GM21619 (cell line): ENCODE data around the gene SNX21.
"Not testable (repeated sequence)": the region's sequence is repeated elsewhere in the genome, so short reads cannot be mapped to it uniquely, and the experiment has no call there.

ENCODE experiments used
- ATAC-seq: cut with Tn5 transposase; IDR thresholded peaks from one replicate; pipeline ENCODE4 v1.9.1; 2021; ENCODE audit not compliant: unreplicated experiment

The SNX21 gene

GRCh38 chr20:45848969-45849582 lies 15.5 kb downstream of the SNX21 start:
- ATAC-seq, result no peak

GRCh38 chr20:45850238-45850637 lies 16.6 kb downstream of the SNX21 start:
- no peak for ATAC-seq

- ATAC-seq, result no peak
These were observed 17.3 kb downstream of the SNX21 start for GRCh38 chr20:45850926-45851325.

DNA sequence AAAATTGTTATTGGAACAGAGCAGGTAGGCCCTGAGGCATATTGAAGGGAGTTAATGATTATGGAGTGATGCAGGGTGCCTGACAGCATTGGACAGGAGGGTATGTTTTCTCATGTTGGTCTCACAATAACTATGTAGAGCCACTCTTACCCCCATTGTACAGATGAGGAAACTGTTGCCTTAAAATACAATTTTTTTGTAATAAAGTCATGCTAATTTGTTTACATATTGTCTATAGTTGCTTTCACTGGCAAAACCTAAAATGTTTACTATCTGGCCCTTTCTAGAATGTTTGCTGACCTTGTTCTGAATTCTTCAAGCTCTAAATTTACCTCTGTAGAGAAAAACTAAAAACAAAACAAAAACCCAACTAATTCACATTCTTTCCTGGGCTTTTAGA lies 17.9 kb downstream of the SNX21 start:
- no peak for ATAC-seq

- ATAC-seq, result no peak
These were observed 18.7 kb downstream of the SNX21 start for GRCh38 chr20:45852326-45852725.

GRCh38 chr20:45853484-45853883 lies 19.9 kb downstream of the SNX21 start:
- no peak for ATAC-seq

- ATAC-seq, result peak; percentile 93
These were observed 23.7 kb downstream of the SNX21 start, which contains the start of the genes ACOT8 and ZSWIM3 for GRCh38 chr20:45857114-45857881. ACOT8 (minus strand) TSS chr20:45857392; CDS start chr20:45857315, 77 bp downstream. ZSWIM3 (plus strand) TSS chr20:45857614; CDS start chr20:45857826, 212 bp downstream.

- ATAC-seq, result peak; percentile 21
These were observed 24.2 kb downstream of the SNX21 start for GRCh38 chr20:45857882-45858216.

DNA sequence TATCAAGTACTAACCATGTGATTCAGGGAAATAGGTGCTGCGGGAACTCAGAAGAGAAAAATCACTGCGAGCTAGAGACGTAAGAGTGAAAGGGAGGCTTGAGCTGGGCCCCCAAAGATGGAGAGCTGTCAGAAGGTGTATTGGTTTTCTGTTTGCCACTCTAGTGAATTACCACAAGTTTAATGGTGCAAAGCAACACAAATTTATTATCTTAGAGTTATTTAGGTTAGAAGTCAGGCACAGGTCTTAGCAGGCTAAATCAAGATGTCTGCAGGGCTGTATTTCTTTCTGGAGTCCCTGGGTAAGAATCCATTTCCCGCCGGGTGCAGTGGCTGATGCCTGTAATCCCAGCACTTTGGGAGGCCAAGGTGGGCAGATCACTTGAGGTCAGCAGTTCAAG lies 26.3 kb downstream of the SNX21 start:
- no peak for ATAC-seq

DNA sequence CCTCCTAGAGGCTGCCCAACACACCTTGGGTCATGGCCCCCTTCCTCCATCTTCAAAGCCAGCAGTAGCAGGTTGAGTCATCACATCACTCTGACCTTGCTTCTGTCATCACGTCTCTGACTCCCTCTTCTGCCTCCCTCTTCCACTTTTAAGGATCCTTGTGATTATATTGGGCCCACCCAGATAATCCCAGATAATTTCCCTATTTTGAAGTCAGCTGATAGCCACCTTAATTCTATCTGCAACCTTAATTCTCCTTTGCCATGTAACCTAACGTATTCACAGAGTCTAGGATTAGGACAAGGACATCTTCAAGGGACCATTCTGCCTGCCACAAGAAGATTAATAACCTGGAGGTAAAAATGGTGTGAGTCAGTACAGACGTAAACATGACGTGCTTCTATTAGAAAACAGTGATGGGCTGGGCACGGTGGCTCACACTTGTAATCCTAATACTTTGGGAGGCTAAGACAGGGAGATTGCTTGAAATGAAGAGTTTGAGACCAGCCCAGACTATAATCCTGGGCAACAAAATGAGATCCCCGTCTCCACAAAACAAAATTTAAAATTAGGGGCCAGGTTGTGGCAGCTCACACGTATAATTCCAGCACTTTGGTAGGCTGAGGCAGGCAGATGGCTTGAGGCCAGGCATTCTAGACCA lies 27.1 kb downstream of the SNX21 start:
- ATAC-seq, result no peak

GRCh38 chr20:45861221-45862075 lies 27.8 kb downstream of the SNX21 start:
- ATAC-seq, result no peak

DNA sequence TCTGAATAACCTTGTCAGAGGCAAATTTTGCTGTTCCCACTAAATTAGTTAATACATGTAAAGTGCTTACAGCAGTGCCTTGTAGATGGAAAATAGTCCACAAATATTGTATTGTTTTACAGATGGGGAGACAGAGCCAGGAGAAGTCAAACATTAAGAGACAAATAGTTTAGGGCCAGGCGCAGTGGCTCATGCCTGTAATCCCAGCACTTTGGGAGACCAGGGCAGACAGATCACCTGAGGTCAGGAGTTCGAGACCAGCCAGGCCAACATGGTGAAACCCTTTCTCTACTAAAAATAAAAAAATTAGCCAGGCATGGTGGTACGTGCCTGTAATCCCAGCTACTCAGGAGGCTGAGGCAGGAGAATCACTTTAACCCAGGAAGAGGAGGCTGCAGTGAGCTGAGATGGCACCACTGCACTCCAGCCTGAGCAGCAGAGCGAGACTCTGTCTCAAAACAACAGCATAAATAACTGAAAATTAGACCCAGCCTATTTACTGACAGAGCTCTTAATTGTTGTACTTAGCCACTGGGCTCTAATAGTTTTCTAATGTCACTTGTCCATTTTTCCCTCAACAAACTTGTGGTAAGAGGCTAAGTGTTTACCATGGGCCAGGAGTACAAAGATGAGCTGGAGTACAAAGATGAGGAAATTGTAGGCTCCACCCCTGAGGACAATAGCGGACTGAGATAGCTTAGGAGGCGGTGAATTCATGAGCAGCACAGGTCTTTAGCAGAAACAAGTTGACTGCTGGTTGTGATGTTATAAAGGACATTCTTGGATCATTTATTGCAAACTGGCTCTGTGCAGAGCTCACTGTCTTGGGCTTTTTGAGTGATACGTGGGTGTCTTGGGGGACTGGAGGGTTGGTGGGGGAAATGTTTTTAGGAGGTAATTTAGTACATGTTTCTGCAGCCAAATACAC lies 30.2 kb downstream of the SNX21 start:
- ATAC-seq, result no peak

DNA sequence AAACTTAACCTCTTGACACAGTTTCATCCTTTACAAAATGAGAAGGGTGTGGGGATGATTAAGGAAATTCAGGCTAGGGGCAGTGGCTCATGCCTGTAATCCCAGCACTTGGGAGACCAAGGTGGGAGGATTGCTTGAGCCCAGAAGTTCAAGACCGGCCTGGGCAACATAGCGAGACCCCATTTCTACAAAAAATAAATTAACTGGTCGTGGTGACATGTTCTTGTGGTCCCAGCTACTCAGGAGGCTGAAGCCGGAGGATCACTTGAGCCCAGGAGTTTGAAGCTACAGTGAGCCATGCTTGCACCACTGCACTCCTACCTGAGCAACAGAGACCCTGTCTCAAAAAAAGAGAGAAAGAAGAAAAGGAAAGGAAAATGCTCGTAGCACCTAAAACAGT lies 32.9 kb downstream of the SNX21 start:
- ATAC-seq, result no peak

GRCh38 chr20:45867136-45867818 lies 33.7 kb downstream of the SNX21 start:
- ATAC-seq, result no peak

DNA sequence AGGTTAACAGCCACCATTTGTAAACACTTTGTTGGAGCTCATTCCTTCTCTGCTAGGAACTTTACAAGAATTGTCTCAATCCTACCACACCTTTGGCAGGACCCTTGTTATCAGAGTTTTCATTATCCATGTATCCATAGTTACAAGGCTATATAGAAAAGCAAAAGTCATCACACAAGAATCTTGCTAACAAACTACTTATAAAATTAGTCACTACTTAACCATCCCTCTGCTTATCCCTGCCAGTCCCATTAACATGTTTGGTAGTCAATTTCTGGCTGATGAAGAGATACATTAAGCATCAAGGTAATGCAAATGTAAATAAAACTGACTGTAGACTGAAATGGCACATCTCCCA lies 34.2 kb downstream of the SNX21 start:
- ATAC-seq, result no peak

GRCh38 chr20:45872626-45873025 lies 39.0 kb downstream of the SNX21 start:
- no peak for ATAC-seq

GRCh38 chr20:45873409-45874103 lies 40.0 kb downstream of the SNX21 start:
- no peak for ATAC-seq

DNA sequence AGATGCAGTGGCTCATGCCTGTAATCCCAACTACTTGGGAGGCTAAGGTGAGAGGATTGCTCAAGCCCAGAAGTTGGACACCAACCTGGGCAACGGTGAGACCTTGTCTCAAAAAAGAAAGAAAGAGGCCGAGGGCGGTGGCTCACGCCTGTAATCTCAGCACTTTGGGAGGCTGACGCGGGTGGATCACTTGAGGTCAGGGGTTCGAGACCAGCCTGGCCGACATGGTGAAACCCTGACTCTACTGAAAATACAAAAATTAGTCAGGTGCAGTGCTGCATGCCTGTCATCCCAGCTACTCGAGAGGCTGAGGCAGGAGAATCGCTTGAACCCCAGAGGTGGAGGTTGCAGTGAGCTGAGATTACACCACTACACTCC lies 40.5 kb downstream of the SNX21 start:
- not testable (repeated sequence) for ATAC-seq

DNA sequence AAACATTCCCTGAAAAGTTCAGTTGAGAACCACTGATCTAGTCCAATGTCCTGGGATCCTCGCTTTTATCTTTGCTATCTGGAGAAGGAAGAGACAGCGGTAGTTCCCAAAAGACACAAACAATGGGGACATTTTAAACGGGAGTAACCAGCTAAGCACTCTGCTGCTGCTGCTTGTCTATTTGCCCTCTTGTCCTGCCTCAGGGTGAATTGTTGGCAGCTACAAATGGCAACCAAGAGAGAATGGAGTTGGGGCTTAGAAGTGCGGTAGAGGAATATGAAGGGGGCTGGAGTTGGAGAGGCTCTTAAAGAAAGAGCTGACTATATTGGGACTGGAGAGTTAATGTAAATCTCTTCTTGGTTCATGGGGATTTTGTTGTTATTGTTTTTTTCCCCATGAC lies 41.0 kb downstream of the SNX21 start:
- no peak for ATAC-seq
